Stimulated activated CD4-positive, alpha-beta T cell treated with anti-CD3 and anti-CD28 coated beads, Interleukin-4, amount 100 ng/mL, for 48 hours (primary cell): Measurements from ENCODE around the gene TFF3.
A peak's percentile ranks its signal among the peaks of the same experiment; 100 is the strongest.

Experiments used
- DNase-seq, 2 donors: peaks; one replicate each; pipeline ENCODE4 v3.0.0-alpha.2; 2020; ENCODE audit warnings: low read depth in 2 of 2

Gene TFF3, protein sequence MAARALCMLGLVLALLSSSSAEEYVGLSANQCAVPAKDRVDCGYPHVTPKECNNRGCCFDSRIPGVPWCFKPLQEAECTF

DNA sequence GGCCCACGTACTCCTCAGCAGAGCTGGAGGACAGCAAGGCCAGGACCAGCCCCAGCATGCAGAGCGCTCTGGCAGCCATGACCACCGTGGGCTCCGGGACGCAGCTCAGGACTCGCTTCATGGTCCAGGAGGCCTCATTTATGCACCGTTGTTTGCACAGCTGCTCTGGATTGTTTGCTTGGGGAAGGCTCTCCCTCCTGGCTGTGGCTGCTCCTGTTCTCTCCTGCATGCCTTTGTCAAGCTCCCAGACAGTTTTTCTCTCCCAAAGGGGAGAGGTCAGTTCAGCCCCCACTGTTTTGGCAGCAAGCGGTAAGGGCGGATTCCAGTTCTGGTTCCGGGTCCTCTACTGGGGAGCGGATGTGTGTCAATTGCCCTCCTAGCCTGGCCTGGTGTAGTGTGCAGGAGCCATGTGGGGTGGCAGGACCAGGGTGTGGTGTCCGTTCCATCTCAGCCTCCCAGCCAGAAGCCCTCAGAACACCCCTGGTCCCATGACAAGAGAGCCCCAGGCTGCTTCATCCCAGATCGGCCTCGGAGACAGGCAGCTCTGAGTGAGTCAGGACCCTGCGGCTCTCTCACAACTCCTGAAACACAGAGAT lies at the start of gene TFF3:
Gene TFF3 (minus strand): TSS at position 114 of the 596 bp plus-strand sequence. CDS start 35 bp downstream, at position 79.
- no peak for DNase-seq

DNA sequence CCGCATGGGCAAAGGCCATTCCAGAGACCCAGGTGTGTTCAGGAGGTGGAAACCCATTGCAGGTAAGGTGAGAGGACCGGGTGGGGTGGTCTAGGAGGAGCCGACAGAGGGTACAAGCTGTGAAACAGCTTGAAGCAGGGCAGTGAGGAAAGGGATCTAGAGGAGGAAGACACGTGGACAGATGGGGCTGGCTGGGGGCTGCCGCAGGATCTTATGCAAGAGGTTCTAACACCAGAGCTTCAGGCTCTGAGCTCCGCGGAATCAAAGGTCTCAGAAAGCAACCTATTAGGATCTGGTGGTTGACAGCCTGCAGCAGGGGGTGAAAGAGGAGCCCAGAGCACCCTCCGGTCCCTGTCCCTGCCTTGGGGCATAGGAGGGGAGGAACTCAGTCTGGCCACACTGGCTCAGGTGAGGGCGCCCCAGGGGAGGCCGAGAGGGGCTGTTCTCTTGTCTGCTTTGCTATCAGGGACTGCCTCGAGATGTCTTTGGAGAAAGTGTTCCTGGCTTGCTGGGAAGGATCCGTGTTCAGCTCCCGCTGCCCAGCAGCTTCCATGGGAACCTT lies 49.2 kb upstream of the TFF3 start:
- no peak for DNase-seq

DNA sequence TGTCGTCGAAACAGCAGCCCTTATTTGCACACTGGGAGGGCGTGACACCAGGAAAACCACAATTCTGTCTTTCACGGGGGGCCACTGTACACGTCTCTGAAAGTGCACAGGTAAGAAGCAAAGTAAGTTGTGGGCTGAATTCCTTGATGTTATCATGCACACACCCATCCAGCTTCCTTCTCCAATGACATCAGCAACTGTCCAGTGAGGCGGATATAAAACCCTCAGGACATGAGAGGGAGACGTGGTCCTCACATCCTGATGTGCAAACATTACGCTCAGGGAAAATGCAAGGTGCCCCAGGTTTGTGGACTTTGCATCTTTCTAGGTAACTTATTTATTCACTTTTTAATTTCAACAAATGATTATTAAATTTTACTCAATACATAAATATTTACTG lies 48.1 kb upstream of the TFF3 start:
- DNase-seq = no peak

DNA sequence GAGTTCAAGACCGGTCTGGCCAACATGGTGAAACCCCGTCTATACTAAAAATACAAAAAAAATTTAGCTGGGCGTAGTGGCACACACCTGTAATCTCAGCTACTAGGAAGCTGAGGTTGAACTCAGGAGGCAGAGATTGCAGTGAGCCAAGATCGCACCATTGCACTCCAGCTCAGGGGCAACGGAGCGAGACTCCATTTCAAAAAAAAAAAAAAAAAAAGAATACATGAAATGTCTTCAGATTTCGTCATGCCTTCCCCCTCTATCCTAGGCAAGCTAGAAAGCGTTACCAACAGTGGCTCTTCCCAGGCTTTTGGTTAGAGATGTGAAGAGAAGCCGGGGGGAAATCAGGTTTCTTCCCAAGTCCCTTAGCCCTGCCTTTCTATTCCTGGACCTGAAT lies 47.5 kb upstream of the TFF3 start:
- no peak for DNase-seq

DNA sequence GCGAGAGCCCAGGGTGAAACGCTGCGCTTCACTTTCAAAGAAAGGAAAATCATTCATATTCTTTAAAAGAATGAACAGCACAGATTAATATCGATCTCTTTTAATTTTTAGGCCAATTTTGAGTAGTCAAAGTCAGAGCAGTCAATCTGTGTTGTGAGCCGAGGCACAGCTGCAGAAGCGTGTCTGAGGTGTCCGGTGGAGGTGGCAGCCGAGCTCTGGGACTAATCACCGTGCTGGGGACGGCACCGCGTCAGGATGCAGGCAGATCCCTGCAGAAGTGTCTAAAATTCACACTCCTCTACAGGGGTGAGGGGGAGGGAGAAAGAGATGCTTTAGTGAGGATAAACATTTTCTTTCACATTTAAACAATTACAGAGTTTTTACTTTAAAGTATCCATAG lies 47.0 kb upstream of the TFF3 start:
- DNase-seq = no peak

DNA sequence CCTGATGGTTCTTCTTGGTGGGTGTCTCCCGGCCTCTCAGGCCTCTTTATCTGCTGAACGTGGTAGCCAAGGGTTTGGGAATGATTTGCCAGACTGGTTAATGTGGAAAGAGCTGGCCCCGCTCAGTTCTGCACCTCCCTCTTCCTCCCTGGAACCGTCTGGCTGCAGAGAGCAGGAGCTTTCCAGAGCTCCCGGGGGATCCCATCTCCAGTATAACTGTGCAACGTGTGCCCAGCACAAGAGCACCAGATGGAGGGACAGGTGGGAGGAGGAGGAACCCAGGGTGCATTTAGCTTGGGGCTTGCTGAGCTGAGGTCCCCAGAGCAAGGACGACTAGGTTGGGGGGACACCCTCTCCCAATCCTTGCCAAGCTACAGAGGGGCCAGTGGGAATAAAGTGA lies 46.1 kb upstream of the TFF3 start:
- DNase-seq = no peak

DNA sequence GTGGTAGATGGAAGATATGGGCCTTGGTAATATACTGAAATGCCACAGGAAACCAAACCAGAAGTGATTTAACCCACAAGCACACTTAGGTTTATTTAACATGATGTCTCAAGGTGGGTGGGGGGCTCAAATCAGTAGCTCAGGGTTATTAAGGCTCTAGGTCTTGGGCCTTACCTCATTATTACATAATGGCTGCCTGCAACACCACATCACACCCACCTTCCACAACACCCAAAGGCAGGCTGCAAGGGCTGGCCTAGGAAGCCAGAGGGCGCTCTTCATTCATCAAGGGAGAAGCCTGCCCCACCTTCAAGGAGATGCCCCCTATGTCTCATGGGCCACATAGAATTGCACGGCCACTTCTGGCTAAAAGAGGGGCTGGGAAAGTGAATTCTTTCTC lies 45.1 kb upstream of the TFF3 start:
- DNase-seq = peak in 1 of 2 donors; percentile 18

DNA sequence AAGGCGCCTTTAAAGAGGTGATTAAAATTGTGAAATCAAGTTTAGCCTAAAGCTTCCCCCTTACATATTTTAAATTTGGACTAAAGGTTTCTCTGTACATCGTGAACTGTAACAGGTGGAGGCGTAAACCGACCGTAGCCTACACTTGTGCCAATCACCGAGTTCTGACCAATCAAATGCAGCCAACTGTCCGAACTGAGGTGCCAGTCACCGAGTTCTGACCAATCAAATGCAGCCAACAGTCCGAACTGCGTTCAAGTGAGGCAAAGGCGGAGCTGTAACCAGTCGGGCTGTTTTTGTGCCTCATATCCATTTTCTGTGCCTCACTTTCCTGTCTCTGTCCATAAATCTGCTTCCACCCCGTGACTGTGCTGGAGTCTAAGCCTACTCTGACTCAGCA lies 43.7 kb upstream of the TFF3 start:
- no peak for DNase-seq

DNA sequence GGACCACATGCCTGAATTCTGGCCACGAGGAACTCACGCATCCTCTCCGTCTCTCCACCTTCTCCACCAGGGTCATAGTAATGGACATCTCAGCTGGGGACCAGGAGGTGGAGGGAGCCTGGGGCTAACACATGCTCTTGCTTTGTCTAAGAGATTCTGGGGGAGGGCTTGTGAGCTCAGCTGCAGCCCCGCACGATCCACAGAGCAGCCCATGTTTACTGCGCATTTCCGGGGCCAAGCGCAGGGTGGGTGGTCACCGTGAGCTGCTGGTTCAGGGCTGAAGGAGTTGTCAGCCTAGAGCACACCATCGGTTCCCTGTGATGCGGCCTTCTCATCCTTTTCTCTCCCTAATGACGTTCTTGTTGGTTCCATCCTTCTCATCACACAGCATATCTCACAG lies 43.1 kb upstream of the TFF3 start:
- no peak for DNase-seq

DNA sequence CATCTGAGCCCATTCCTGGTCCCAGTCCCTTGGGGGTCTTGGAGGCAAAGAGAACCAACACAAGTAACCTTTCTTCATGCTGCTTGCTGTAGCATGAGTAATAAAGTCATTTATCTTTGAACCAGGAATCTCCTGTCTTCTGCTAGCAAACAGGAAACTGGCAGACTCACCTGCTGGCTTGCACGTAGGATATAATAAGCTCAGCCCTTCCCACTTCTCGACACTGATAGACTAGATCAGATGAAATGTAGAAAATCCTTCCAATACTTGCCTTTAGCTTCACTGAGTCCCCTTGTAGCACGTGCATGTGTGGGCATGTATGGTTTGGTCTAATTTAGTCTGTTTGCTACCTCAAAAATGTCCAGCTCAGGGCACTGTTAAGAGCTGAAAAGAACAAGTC lies 42.1 kb upstream of the TFF3 start:
- DNase-seq = no peak

DNA sequence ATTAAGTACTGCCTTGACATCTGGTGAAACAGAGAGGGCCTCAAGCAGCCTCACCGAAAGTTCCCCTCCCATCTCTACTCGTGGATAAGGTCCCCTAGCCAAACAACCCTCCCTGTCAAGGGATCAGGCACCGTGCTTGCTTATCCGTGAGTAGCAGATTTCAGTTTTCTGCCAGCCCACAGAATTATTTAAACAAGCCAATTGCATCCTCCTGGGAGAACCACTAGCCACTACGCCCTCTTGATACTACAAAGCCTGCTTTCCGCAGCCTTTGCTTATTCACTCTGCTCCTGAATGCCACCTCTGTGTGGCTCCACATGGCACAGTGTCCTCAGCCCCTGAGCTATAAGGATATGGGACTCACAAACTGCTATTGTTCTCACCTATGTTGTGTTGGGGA lies 41.4 kb upstream of the TFF3 start:
- DNase-seq = no peak

DNA sequence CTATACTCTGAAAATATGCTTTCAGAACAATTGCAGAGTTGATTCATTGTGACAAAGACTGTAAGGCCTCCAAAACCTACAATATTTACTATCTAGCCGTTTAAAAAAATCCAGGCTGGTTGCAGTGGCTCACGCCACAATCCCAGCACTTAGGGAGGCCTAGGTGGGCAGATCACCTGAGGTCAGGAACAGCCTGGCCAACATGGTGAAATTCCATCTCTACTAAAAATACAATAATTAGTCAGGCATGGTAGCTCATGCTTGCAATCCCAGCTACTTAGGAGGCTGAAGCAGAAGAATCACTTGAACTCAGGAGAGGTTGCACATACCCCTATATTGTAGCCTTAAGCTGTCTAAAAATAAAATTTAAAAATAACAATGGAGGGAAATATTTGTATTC lies 40.8 kb upstream of the TFF3 start:
- DNase-seq = no peak

DNA sequence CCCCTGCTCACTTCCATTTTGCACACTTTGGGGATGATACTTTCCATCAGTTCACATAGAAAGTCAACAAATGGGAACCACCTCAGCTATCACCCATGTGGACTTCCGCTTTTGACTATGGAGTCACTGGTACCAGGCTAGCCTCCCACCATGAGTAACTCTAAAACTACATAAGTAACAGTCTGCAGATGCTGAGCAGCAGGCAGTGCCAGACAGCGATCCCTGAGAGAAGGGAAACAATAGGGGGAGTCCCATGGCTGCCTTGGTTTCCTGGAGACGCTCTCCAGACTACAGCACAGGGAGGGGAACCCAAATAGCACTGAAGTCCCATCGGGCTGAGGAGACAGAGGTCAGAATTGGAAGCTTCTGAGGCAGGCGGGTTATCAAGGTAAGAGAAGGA lies 38.4 kb upstream of the TFF3 start:
- DNase-seq = no peak

DNA sequence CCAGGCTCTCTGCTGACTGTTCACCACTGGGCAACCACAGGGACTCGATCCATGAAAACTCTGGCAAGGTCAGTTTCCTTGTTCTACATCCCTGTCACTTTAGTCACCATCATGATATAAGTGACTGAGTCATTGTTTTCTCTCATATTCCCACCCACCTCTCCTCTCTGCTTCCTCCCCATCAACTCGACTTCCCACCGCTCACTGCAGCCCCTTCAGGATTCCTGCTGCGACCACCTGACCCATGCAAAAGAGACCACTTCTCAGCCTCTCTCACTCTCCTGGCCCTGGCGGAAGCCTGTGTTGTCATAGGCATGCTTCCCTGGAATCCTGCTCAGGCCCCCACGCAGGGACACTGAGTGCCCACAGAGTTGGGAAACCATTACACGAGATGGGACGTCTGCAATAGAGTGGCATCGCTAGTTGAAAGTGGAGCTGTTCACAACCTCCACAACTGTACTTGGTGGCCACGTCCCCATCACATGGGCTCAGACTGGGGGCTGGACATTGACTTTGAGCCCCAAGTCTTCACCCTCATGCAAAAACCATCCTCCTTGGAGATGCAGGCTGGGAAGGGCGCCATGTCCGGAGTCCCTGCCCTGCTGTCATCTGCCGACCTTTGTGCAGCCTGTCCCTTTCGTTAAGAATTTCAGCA lies 37.4 kb upstream of the TFF3 start:
- no peak for DNase-seq

DNA sequence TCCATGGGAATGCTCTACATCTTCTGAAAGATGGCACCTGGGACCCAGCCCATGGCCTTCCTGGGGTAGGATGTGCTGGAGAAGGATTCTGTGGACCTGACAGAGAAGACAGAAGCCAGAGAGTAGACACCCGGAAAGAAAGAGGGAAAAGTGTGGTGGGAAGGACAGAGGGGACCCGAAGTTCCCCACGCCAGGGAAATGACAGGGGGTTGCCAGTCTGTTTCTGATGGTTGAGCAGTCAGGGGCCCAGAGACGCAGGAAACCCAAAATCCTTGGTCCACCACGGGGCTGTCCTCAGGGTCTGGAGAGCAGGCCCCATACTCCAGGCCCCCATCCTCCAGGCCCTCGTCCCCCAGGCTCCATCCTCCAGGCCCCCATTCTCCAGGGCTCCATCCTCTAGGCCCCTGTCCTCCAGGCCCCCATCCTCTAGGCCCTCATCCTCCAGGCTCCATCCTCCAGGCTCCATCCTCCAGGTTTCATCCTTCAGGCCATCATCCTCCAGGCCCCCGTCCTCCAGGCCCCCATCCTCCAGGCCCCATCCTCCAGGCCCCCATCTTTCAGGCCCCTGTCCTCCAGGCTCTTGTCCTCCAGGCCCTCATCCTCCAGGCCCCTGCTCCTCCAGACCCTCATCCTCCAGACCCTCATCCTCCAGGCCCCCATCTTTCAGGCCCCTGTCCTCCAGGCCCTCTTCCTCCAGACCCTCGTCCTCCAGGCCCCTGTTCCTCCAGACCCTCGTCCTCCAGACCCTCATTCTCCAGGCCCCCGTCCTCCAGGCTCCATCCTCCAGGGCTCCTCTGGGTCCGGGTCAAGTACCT lies 36.6 kb upstream of the TFF3 start:
- no peak for DNase-seq

DNA sequence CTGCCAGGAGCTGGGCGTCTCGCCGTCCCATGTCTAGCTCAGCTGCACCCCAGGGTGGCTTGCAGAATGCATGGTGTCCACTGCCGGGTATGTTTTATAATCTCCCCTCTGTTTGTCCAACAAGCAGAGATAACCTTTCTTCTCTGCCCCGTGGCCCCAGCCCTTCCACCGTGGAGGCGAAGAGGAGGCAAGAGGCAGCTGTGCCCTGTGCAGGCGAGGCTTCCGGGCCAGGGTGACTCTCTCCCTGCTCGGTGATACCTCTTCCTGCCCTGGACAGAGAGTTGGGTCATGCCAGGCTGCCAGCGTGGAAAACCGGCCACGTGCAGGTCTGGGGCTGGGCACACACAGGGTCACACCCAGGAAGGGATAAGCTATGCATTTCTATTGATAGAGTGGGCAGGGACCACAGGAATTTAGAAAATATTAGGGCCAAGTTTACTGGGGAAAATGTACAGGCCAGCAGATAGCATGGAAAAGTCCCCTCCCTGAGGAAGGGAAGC lies 35.8 kb upstream of the TFF3 start, which contains the start of gene TFF2:
Gene TFF2 (minus strand): TSS at position 68 of the 500 bp plus-strand sequence. CDS start 37 bp downstream, at position 31.
- no peak for DNase-seq

DNA sequence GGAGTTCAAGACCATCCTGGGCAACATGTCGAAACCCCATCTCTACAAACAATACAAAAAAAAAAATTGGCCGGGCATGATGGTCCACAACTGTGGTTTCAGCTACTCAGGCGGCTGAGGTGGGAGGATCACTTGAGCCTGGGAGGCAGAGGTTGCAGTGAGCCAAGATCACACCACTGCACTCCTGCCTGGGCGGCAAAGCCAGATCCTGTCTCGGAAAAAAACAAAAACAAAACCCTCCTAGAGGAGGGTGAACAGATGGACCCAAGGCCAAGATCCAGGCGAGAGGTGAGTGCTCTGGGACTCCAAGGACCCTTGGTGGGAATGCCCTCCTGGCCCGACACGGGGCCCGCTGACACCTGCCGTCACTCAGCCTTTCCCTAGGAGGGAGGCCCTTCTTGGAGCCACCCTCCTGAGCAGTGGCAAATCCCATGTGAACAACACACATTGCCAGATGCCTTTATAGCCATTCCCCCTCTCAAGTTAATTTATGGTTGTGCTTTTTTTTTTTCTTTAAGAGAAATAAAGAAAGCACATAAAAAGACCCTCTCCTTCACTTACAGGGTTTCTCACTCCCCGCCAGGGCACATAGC lies 35.2 kb upstream of the TFF3 start:
- no peak for DNase-seq

DNA sequence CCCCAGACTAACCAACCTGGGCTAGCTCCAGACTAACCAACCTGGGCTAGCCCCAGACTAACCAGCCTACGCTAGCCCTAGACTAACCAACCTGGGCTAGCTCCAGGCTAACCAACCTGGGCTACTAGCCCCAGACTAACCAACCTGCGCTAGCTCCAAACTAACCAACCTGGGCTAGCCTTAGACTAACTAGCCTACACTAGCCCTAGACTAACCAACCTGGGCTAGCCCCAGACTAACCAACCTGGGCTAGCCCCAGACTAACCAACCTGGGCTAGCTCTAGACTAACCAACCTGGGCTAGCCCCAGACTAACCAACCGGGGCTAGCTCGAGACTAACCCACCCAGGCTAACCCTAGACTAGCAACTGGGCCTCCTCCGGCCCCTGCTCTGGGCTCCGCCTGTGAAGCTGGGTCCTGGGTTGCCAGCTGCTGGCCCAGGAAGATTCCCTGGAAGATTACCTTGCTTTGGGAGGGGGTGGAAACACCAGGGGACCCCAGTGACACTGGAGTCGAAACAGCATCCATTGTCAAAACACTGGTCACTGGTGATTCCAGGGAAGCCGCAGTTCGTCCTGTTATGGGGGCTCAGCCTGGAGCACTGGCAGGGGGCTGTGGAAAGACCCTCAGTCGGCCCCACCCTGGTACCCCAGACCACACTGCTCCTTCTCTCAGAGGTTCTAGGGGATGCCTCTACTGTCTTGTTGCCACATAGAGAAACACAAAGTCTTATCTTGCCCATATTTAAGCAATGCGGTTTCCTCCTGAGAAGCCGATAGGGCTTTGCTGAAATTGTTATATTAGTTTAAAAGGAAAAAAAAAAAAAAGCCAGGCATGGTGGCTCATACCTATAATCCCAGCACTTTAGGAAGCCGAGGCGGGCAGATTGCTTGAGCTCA lies 34.5 kb upstream of the TFF3 start:
- no peak for DNase-seq

DNA sequence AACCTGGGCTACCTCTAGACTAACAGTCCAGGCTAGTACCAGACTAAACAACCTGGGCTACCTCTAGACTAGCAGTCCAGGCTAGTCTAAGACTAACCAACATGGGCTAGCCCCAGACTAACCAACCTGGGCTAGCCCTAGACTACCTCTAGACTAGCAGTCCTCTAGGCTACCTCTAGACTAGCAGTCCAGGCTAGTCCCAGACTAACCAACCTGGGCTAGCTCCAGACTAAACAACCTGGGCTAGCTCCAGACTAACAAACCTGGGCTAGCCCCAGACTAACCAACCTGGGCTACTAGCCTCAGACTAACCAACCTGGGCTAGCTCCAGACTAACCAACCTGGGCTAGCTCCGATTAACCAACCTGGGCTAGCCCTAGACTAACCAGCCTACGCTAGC lies 33.6 kb upstream of the TFF3 start:
- no peak for DNase-seq

DNA sequence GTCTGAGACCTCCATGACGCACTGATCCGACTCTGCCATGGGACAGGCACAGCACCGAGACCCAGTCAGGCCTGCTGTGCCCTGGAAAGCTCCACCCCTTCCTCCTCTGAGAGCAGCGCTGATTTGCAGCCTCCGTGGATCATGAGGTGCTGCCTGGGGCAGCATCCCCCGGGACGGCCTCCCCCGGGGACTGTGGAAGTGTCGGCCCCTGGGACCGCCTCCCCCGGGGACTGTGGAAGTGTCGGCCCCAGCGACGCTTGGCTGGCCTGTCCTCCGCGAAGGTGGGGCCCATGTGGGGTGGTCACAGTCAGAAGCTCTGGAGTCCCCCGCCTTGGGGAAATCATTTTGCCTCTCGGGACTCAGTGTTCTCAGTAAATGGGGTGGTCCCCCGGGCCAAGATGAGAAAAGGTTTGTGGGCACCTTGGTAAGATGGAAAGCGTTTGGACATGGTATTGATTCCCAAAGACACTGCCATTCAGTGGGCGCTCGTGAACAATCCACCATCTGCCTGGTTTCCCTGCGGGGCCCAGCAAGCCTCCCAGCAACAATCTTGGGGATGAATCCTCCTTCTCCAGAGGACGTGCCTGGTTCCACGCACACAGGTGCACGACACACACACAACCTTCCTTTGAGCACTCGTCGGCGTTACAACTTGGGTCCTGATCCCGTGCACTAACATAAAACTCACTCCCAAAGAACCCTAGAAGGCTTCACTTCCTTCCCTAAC lies 32.6 kb upstream of the TFF3 start:
- no peak for DNase-seq
